ENCODE results near the gene LECT2. TPM values are rescaled to one million over a fixed set of nuclear protein-coding genes. Genes with fewer than 3 reads are reported as not detected.

Gene LECT2
- total and polyA plus RNA-seq, 10 donors = not detected

DNA sequence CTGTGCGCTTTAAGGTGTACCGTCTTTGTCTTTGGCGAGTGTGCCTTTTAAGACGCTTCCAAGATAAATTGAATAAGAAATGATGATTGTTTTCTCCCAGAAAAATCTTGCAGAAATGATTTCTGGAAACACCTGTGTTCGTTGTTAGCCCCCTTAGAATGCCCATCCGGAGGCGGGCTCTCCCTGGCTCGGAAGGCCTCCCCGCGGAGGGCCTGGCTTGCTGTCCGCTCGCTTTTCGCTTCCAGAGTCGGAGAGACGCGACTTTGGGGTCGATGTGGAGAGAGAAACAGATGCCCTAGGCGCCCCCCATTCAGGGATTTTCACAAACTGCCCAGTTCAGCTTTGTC lies 23.9 kb downstream of the LECT2 start:
- DNase-seq = no peak
- Histone ChIP-seq H3K36me3 (no peaks in the 10 kb centered on the region), H3K4me1 (peaks cover 0 to 14% (median 11%) of the 10 kb centered on the region in 6 donors), H3K27ac (no peak overlapping the region), H3K9me3 (no peaks in the 10 kb centered on the region), H3K27me3 (replicated peaks in 1 of 7) (peaks cover 0 to 91% (median 43%) of the 10 kb centered on the region in 7 donors), H3K4me3 (peak overlapping the region in 1 of 8 donors; percentile 56)
- TF ChIP-seq POLR2AphosphoS5 (IDR thresholded peaks at IDR 0.05) (no peak), POLR2A (IDR thresholded peaks at IDR 0.05) (no peak)
- TF ChIP-seq, protein P1, sequence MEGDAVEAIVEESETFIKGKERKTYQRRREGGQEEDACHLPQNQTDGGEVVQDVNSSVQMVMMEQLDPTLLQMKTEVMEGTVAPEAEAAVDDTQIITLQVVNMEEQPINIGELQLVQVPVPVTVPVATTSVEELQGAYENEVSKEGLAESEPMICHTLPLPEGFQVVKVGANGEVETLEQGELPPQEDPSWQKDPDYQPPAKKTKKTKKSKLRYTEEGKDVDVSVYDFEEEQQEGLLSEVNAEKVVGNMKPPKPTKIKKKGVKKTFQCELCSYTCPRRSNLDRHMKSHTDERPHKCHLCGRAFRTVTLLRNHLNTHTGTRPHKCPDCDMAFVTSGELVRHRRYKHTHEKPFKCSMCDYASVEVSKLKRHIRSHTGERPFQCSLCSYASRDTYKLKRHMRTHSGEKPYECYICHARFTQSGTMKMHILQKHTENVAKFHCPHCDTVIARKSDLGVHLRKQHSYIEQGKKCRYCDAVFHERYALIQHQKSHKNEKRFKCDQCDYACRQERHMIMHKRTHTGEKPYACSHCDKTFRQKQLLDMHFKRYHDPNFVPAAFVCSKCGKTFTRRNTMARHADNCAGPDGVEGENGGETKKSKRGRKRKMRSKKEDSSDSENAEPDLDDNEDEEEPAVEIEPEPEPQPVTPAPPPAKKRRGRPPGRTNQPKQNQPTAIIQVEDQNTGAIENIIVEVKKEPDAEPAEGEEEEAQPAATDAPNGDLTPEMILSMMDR (IDR thresholded peaks at IDR 0.05 in 8 of 11, conservative IDR thresholded peaks at IDR 0.05 in 3 of 11) = no peak
- 24 to 35% (median 24%) methylated on average over 18 of the region's 18 CpGs for WGBS, 5 donors
- intact Hi-C loops (cut with DNase I; ENCODE audit: low total_unique reads) = no loop called here

DNA sequence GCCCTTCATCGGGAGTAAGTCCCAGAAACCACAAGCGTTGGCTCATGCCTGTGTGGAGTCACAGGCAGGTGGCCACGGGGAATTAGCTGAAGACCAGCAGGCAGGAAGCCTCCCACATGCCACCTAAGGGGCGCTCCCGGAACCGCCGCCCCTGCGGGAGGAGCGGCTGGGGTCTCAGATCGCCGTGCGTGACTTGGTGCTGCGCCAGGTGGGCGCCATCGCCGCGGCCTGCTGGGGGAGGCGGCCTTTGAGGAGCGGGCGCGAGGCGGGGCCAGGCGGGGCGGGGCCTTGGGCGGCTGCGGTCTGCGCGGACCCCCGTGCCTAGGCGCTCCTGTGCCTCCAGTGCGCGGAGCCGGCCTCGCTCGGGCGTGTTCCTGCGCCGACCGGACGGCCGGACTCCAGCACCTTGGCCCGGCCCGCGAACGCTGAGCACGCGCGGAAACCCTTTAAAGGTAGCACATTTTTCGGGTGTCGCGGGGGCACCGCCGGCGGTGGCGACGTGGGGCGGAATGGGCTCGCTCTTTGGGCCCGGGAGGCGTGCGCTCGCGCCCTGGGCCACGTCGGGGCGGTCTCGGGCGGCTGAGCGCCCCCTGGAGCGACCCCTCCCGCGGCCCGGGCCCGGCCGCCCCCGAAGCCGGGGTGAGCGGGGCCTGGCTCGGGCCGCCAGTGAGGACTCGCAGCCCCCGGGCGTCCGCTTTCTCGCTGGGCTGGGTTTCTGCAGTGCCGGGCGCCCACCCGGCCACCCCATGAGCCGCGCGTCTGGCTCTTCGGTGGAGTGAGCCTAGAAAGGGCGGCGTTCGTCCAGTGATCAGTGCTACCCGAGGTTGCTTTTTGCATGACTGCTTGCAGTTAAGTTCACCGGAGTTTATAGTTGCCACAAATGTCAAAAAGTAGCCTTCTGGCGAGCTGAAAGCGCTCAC lies 24.5 kb downstream of the LECT2 start:
- Histone ChIP-seq H3K4me1 (peaks cover 0 to 14% (median 11%) of the 10 kb centered on the region in 6 donors), H3K4me3 (peak overlapping the region in 7 of 8 donors; percentile 16 to 56 (median 24)), H3K27ac (no peak overlapping the region), H3K27me3 (replicated peaks in 1 of 7) (peaks cover 0 to 91% (median 43%) of the 10 kb centered on the region in 7 donors), H3K36me3 (no peaks in the 10 kb centered on the region), H3K9me3 (no peaks in the 10 kb centered on the region)
- intact Hi-C loops (cut with DNase I; ENCODE audit: low total_unique reads) = no loop called here
- TF ChIP-seq, protein P1 (IDR thresholded peaks at IDR 0.05 in 8 of 11, conservative IDR thresholded peaks at IDR 0.05 in 3 of 11) = no peak
- no peak for TF ChIP-seq POLR2AphosphoS5 (IDR thresholded peaks at IDR 0.05)
- no peak for TF ChIP-seq POLR2A (IDR thresholded peaks at IDR 0.05)
- 2 to 6% (median 4%) methylated on average over 17 to 99 of the region's 99 CpGs for WGBS, 5 donors
- DNase-seq = no peak

DNA sequence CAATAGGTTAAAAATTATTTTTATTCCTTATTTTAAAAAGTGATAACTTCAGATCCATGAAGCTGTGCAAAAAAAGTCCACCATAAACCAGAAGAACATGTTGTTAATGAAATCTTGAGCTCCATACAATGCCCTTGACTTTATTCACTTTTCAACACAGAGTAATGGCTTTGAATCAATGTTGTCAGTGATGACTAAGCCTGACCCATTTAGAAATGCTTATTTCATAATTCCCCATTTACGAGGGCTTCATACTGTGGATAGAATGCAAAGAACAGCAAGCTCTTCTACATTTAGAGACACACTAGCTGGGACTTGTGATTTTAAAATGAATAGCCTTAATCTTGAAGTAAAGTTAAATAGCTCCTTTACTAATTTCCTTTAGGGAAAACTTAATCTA lies 33.4 kb downstream of the LECT2 start:
- Histone ChIP-seq H3K4me3 (no peak overlapping the region), H3K9me3 (no peaks in the 10 kb centered on the region), H3K4me1 (no peaks in the 10 kb centered on the region), H3K27me3 (replicated peaks in 1 of 7) (peaks cover 0 to 80% (median 9%) of the 10 kb centered on the region in 7 donors), H3K27ac (no peak overlapping the region), H3K36me3 (no peaks in the 10 kb centered on the region)
- TF ChIP-seq POLR2A (IDR thresholded peaks at IDR 0.05) (no peak), POLR2AphosphoS5 (IDR thresholded peaks at IDR 0.05) (no peak)
- TF ChIP-seq, protein P1 (IDR thresholded peaks at IDR 0.05 in 8 of 11, conservative IDR thresholded peaks at IDR 0.05 in 3 of 11) = no peak
- 59 to 79% (median 66%) methylated on average over 1 of the region's 1 CpG for WGBS, 5 donors
- intact Hi-C loops (cut with DNase I; ENCODE audit: low total_unique reads) = no loop called here
- no peak for DNase-seq

DNA sequence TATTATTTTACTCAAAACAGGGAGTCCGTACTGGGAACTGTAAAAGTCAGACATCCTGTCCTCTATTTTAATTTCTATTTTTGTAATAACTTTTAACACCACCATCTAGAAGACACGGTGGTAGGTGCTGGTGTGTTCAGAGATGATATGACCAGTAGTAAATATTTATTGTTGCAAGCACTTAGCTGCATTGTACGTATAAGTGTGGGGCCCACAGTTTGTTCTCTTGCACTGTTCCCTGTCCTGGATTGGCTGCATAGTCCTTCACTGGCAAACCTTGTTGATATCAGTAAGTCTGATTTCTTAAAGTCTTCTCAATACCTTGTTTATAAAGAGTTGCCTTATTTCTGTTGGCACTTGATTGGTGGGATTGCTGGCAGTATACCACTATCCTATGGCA lies 34.6 kb downstream of the LECT2 start:
- WGBS, 5 donors = 67 to 78% (median 73%) methylated on average over 3 of the region's 3 CpGs
- TF ChIP-seq, protein P1 (IDR thresholded peaks at IDR 0.05 in 8 of 11, conservative IDR thresholded peaks at IDR 0.05 in 3 of 11) = no peak
- TF ChIP-seq POLR2AphosphoS5 (IDR thresholded peaks at IDR 0.05) (no peak), POLR2A (IDR thresholded peaks at IDR 0.05) (no peak)
- Histone ChIP-seq H3K36me3 (no peaks in the 10 kb centered on the region), H3K27me3 (replicated peaks in 1 of 7) (peaks cover 0 to 71% (median 9%) of the 10 kb centered on the region in 7 donors), H3K27ac (no peak overlapping the region), H3K4me3 (no peak overlapping the region), H3K4me1 (no peaks in the 10 kb centered on the region), H3K9me3 (no peaks in the 10 kb centered on the region)
- DNase-seq = no peak
- intact Hi-C loops (cut with DNase I; ENCODE audit: low total_unique reads) = no loop called here

All from spleen (tissue), 11 donors.